GM19468 (cell line): ENCODE data around the gene DENND4B.
"Not testable (repeated sequence)": the region's sequence is repeated elsewhere in the genome, so short reads cannot be mapped to it uniquely, and the experiment has no call there.

ENCODE experiments used
- ATAC-seq: cut with Tn5 transposase; IDR thresholded peaks from one replicate; pipeline ENCODE4 v1.9.1; 2021; ENCODE audit warnings: mild to moderate bottlenecking, moderate library complexity, moderate number of reproducible peaks; ENCODE audit not compliant: unreplicated experiment; ENCODE audit errors: extremely low read depth

The DENND4B gene

GRCh38 chr1:153932156-153933131 is 14.1 kb downstream of the DENND4B start:
- no peak for ATAC-seq

- ATAC-seq = no peak
Measured at GRCh38 chr1:153929981-153930948, 16.3 kb downstream of the DENND4B start.

GRCh38 chr1:153929426-153929825 is 17.1 kb downstream of the DENND4B start:
- ATAC-seq = no peak

- ATAC-seq = no peak
Measured at GRCh38 chr1:153928791-153929341, 17.7 kb downstream of the DENND4B start.

GRCh38 chr1:153928245-153928644 is 18.3 kb downstream of the DENND4B start:
- no peak for ATAC-seq

GRCh38 chr1:153926405-153926804 is 20.1 kb downstream of the DENND4B start:
- ATAC-seq = no peak

- peak; percentile 80 for ATAC-seq
Measured at GRCh38 chr1:153922972-153923925, 23.3 kb downstream of the DENND4B start, which contains the start of gene GATAD2B. GATAD2B (minus strand) TSS chr1:153922972; CDS start chr1:153828347, 94,625 bp downstream.

GRCh38 chr1:153922076-153922971 is 24.2 kb downstream of the DENND4B start:
- peak; percentile 1 for ATAC-seq

GRCh38 chr1:153921803-153922075 is 24.8 kb downstream of the DENND4B start:
- ATAC-seq = no peak

GRCh38 chr1:153921080-153921802 is 25.3 kb downstream of the DENND4B start:
- no peak for ATAC-seq

GRCh38 chr1:153919876-153920852 is 26.4 kb downstream of the DENND4B start:
- no peak for ATAC-seq

GRCh38 chr1:153916297-153916696 is 30.2 kb downstream of the DENND4B start:
- ATAC-seq = no peak

GRCh38 chr1:153912349-153912748 is 34.2 kb downstream of the DENND4B start:
- ATAC-seq = no peak

GRCh38 chr1:153910560-153910959 is 36.0 kb downstream of the DENND4B start:
- ATAC-seq = not testable (repeated sequence)

GRCh38 chr1:153908071-153908470 is 38.4 kb downstream of the DENND4B start:
- ATAC-seq = no peak

- no peak for ATAC-seq
Measured at GRCh38 chr1:153907134-153907533, 39.4 kb downstream of the DENND4B start.

- ATAC-seq = no peak
Measured at GRCh38 chr1:153906396-153906795, 40.1 kb downstream of the DENND4B start.
